Activated CD4-positive, alpha-beta T cell treated with anti-CD3 and anti-CD28 coated beads, Interleukin-2, amount 10 ng/mL, durations not matched to agents 7 days and 5 days (primary cell): Measurements from ENCODE around the gene FAM78A. TPM values are rescaled to one million over a fixed set of nuclear protein-coding genes. Genes with fewer than 3 reads are reported as not detected.

Source experiments
- CTCF ChIA-PET: fragments of 350-600 bp; sonication (Branson Sonifier 250); formaldehyde crosslinking; loops from one replicate; lab custom pipeline; 2021; ENCODE audit warnings: antibody characterized with exemption; lab: Charles Lee
- POLR2A ChIA-PET: fragments of 350-600 bp; sonication (Branson Sonifier 250); formaldehyde crosslinking; loops from one replicate; lab custom pipeline; 2021; ENCODE audit warnings: antibody characterized with exemption; lab: Charles Lee
- DNase-seq: peaks from one replicate; pipeline ENCODE4 v3.0.0-alpha.2; 2020
- H3K27ac Mint-ChIP-seq: one replicate; pipeline ENCODE4 v1.8.0; 2021; ENCODE audit warnings: mild to moderate bottlenecking, moderate library complexity, mixed read lengths
- H3K27me3 Mint-ChIP-seq: one replicate; pipeline ENCODE4 v1.8.0; 2021; ENCODE audit warnings: mixed read lengths
- H3K36me3 Mint-ChIP-seq: one replicate; pipeline ENCODE4 v1.8.0; 2021; ENCODE audit warnings: low read depth, mixed read lengths
- H3K4me1 Mint-ChIP-seq: one replicate; pipeline ENCODE4 v1.8.0; 2021; ENCODE audit warnings: mixed read lengths
- H3K4me3 Mint-ChIP-seq: one replicate; pipeline ENCODE4 v1.8.0; 2021; ENCODE audit warnings: mild to moderate bottlenecking, moderate library complexity, mixed read lengths
- H3K9me3 Mint-ChIP-seq: one replicate; pipeline ENCODE4 v1.8.0; 2021; ENCODE audit warnings: mixed read lengths
- total RNA-seq, 2 experiments: library from RNA; stranded (reverse); gene quantifications; one replicate each; pipeline ENCODE4 v1.2.3, GENCODE V29; 2021

Gene FAM78A
- total RNA-seq, 2 experiments from 2014 or later = 118 to 128 TPM

DNA sequence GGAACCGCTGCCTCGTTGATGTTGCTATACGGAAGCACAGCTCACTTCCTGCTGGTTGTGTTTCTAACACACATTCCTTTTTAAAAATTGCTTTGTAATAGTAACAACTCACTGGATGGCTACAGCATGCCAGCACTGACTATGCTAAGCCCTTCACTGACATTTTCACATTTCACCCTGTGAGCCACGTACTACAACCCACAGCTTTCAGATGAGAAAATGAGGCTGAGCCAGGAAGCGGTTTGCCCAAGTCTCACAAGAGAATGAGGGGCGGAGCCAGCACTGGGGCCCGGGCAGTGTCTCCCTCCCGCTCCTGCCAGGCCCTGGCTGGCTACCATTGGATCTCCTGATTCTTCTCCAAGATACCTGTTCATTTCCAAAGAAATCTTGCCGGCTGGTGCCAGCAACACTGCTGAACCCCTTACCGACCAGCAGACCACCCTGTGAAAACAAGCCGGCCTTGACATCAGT, 38.3 kb downstream of the FAM78A start:
- peak; percentile 92 for DNase-seq
- H3K9me3 Mint-ChIP-seq = peaks cover 2% of the 10 kb centered on the region
- H3K4me1 Mint-ChIP-seq = peaks cover 52% of the 10 kb centered on the region
- POLR2A ChIA-PET = interaction anchor here (0.8 to 2.0 kb wide), 4 partner anchors 14 to 36 kb away, joined by 3 to 9 read pairs (median 5); no protein-coding TSS in a partner anchor
- peaks cover 31% of the 10 kb centered on the region for H3K36me3 Mint-ChIP-seq
- peak overlapping the region; percentile 93 for H3K27ac Mint-ChIP-seq
- CTCF ChIA-PET = interaction anchor here (1.0 to 2.4 kb wide), 2 partner anchors 10 to 14 kb away, joined by 3 to 10 read pairs; no protein-coding TSS in a partner anchor
- no peaks in the 10 kb centered on the region for H3K27me3 Mint-ChIP-seq
- peak overlapping the region; percentile 60 for H3K4me3 Mint-ChIP-seq

GRCh38 chr9:131237291-131237690, 39.0 kb downstream of the FAM78A start:
- CTCF ChIA-PET = interaction anchor here (1.0 to 2.4 kb wide), 2 partner anchors 11 to 15 kb away, joined by 3 to 10 read pairs; no protein-coding TSS in a partner anchor
- Mint-ChIP-seq H3K4me3 (peak overlapping the region; percentile 60), H3K9me3 (no peaks in the 10 kb centered on the region), H3K4me1 (peaks cover 52% of the 10 kb centered on the region), H3K27ac (peak overlapping the region; percentile 93), H3K36me3 (peaks cover 29% of the 10 kb centered on the region), H3K27me3 (no peaks in the 10 kb centered on the region)
- POLR2A ChIA-PET = interaction anchor here (0.8 to 2.0 kb wide), 3 partner anchors 15 to 37 kb away, joined by 3 to 9 read pairs (median 5); no protein-coding TSS in a partner anchor
- no peak for DNase-seq

- peaks cover 52% of the 10 kb centered on the region for H3K4me1 Mint-ChIP-seq
- ChIA-PET POLR2A (no interaction called here), CTCF (interaction anchor here (1.4 kb wide), 1 partner anchor 53 kb away, joined by 3 read pairs; the partner anchor contains the start of gene PLPP7)
Observed at GRCh38 chr9:131236761-131237160, 39.5 kb downstream of the FAM78A start.

DNA sequence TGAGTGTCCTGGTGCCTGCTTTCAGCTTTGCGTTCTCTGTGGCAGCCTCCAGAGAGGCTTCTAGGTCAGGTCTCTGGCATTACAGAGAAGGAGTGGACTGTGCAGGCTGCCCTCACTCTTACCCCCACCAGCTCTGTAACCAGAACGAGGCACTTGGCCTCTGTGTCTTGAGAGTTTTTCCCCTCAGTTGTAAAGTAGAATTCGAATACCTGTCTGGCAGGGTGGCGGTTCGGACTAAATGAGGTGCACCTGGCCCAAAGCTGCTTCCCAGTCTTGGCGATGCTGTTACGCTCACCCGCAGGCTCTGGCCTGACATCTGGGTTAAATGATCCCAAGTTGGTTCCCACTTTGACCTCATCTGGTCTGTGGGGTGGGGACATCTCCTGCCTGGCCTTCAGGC, 40.1 kb downstream of the FAM78A start:
- ChIA-PET POLR2A (no interaction called here), CTCF (interaction anchor here (1.0 to 1.4 kb wide), 2 partner anchors 54 to 55 kb away, joined by 3 read pairs; partner anchors contain the start of gene PLPP7)
- H3K27ac Mint-ChIP-seq = no peak overlapping the region
- H3K9me3 Mint-ChIP-seq = no peaks in the 10 kb centered on the region
- DNase-seq = no peak
- peaks cover 51% of the 10 kb centered on the region for H3K4me1 Mint-ChIP-seq
- H3K27me3 Mint-ChIP-seq = no peaks in the 10 kb centered on the region
- H3K4me3 Mint-ChIP-seq = no peak overlapping the region
- H3K36me3 Mint-ChIP-seq = peaks cover 35% of the 10 kb centered on the region

More at GRCh38 chr9:131236761-131237160, 39.5 kb downstream of the FAM78A start:
- Mint-ChIP-seq H3K9me3 (no peaks in the 10 kb centered on the region), H3K36me3 (peaks cover 32% of the 10 kb centered on the region), H3K4me3 (no peak overlapping the region), H3K27ac (peak overlapping the region; percentile 93), H3K27me3 (no peaks in the 10 kb centered on the region)
- DNase-seq = no peak

DNA sequence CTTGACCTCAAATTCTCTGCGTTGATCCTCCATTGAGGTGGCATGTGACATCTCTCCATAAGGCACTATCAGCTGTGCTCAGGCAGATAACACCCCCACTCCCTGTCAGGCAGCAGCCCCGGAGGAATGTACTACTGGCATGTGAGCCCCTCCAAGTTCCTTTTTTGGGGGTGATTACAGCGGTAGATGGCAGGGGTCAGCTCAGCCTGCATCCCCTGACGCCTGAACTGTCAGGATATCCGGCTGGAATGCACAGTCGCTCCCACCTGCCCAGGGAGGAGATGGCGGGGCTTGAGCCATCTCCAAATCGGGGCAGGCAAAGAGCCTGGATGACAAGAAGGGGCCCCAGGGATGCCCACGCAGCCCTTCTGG, 40.8 kb downstream of the FAM78A start:
- POLR2A ChIA-PET = no interaction called here
- CTCF ChIA-PET = interaction anchor here (1.0 to 1.4 kb wide), 3 partner anchors 54 to 101 kb away, joined by 3 read pairs; partner anchors contain the start of gene PLPP7
- Mint-ChIP-seq H3K4me3 (no peak overlapping the region), H3K27ac (no peak overlapping the region), H3K4me1 (peaks cover 51% of the 10 kb centered on the region), H3K36me3 (peaks cover 39% of the 10 kb centered on the region), H3K9me3 (no peaks in the 10 kb centered on the region), H3K27me3 (no peaks in the 10 kb centered on the region)
- no peak for DNase-seq

DNA sequence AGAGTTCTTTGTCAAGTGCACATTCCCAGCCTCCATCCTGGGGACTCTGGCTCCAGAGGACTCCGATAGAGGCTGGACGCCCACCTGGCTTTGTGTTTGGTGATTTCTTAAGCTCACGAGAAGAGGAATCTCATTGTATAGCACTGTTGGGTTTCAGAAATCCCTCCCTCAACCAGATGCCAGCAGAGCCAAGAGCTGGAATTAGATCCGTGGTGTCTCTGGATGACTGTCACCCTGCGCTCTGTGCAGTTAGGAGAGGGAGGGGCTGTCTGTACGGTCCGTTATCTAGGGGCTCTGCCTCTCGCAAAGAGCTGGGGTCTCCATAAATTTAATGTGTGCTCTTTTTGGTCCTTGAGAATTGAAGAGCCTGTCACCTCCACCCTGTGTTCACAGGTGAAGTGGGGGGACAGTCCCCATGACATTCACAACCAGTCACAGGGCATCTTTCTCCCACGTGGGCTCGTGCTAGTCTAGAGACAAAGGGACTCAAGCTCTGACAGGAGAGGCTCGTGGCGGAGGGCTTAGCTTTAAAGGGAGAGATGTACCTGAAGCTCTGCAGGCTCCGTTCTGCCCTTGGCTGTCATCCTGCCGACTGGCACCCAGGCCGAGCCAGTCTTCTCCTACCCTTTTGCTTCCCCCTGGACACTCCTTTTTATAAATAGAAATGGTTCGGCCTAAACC, 41.4 kb downstream of the FAM78A start:
- H3K4me3 Mint-ChIP-seq = no peak overlapping the region
- H3K36me3 Mint-ChIP-seq = peaks cover 43% of the 10 kb centered on the region
- H3K27me3 Mint-ChIP-seq = no peaks in the 10 kb centered on the region
- ChIA-PET CTCF (interaction anchor here (1.1 kb wide), 1 partner anchor 102 kb away, joined by 3 read pairs; no protein-coding TSS in a partner anchor), POLR2A (no interaction called here)
- peaks cover 48% of the 10 kb centered on the region for H3K4me1 Mint-ChIP-seq
- DNase-seq = no peak
- H3K9me3 Mint-ChIP-seq = no peaks in the 10 kb centered on the region
- peak overlapping the region; percentile 60 for H3K27ac Mint-ChIP-seq

- Mint-ChIP-seq H3K27ac (peak overlapping the region; percentile 80), H3K36me3 (peaks cover 47% of the 10 kb centered on the region), H3K27me3 (no peaks in the 10 kb centered on the region), H3K4me1 (peaks cover 43% of the 10 kb centered on the region), H3K4me3 (no peak overlapping the region), H3K9me3 (no peaks in the 10 kb centered on the region)
- POLR2A ChIA-PET = no interaction called here
- CTCF ChIA-PET = interaction anchor here (1.0 kb wide), 1 partner anchor 34 kb away, joined by 4 read pairs; no protein-coding TSS in a partner anchor
- no peak for DNase-seq
Observed at GRCh38 chr9:131233995-131234394, 42.3 kb downstream of the FAM78A start.

DNA sequence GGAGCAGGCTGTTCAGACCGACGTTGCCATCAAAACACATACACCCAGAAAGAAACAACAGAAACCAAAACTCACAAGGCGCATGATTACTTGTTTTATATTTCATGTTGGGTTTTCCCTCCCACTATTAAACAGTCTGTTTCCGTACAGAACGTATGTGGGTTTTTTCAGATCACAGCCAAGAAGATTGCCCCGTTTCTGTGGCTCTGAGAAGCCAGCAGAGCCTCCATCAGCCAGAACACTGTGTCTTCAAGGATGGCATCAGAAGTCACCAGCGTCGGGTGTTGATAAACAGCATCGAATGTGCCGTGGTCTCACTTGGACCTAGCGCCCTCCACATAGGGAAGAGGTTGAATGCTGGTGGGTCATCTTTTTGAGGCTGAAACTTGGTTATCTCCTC, 42.8 kb downstream of the FAM78A start:
- H3K36me3 Mint-ChIP-seq = peaks cover 50% of the 10 kb centered on the region
- H3K4me1 Mint-ChIP-seq = peaks cover 39% of the 10 kb centered on the region
- H3K27me3 Mint-ChIP-seq = no peaks in the 10 kb centered on the region
- ChIA-PET CTCF (interaction anchor here (1.0 kb wide), 1 partner anchor 34 kb away, joined by 4 read pairs; no protein-coding TSS in a partner anchor), POLR2A (no interaction called here)
- peak overlapping the region; percentile 31 for H3K4me3 Mint-ChIP-seq
- H3K9me3 Mint-ChIP-seq = no peaks in the 10 kb centered on the region
- no peak for DNase-seq
- H3K27ac Mint-ChIP-seq = peak overlapping the region; percentile 80

GRCh38 chr9:131228988-131229387, 47.3 kb downstream of the FAM78A start:
- peak overlapping the region; percentile 9 for H3K27ac Mint-ChIP-seq
- CTCF ChIA-PET = no interaction called here
- H3K36me3 Mint-ChIP-seq = peaks cover 41% of the 10 kb centered on the region

DNA sequence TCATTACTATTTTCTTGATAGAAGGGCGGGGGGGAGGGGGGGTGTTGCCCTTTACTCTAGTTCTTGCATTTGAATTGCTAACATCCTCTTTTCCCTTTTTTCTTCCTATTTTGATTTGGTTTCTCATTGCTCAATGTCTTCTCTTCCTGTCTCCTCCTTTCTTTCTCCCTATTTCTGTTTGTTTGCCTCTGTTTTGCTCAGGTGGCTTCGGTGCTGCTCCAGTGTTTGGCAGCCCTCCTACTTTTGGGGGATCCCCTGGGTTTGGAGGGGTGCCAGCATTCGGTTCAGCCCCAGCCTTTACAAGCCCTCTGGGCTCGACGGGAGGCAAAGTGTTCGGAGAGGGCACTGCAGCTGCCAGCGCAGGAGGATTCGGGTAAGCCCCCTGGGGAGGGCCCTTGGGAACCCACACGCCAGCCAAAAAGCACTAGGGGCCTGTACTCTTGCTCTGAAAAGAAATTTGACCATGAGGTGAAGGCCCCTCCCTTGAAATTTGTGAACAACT, 48.3 kb downstream of the FAM78A start:
- H3K27me3 Mint-ChIP-seq = no peaks in the 10 kb centered on the region
- peaks cover 35% of the 10 kb centered on the region for H3K36me3 Mint-ChIP-seq
- H3K4me3 Mint-ChIP-seq = no peak overlapping the region
- peaks cover 9% of the 10 kb centered on the region for H3K4me1 Mint-ChIP-seq
- no peak overlapping the region for H3K27ac Mint-ChIP-seq
- ChIA-PET POLR2A (no interaction called here), CTCF (no interaction called here)
- DNase-seq = no peak
- H3K9me3 Mint-ChIP-seq = no peaks in the 10 kb centered on the region

More at GRCh38 chr9:131228988-131229387, 47.3 kb downstream of the FAM78A start:
- POLR2A ChIA-PET = no interaction called here
- Mint-ChIP-seq H3K27me3 (no peaks in the 10 kb centered on the region), H3K9me3 (no peaks in the 10 kb centered on the region), H3K4me3 (no peak overlapping the region), H3K4me1 (peaks cover 17% of the 10 kb centered on the region)
- DNase-seq = no peak

- Mint-ChIP-seq H3K27ac (no peak overlapping the region), H3K9me3 (no peaks in the 10 kb centered on the region), H3K4me3 (no peak overlapping the region), H3K4me1 (peaks cover 9% of the 10 kb centered on the region), H3K27me3 (no peaks in the 10 kb centered on the region), H3K36me3 (peaks cover 35% of the 10 kb centered on the region)
- DNase-seq = no peak
- CTCF ChIA-PET = no interaction called here
- POLR2A ChIA-PET = no interaction called here
Observed at GRCh38 chr9:131227112-131227958, 49.0 kb downstream of the FAM78A start.

- peaks cover 9% of the 10 kb centered on the region for H3K4me1 Mint-ChIP-seq
- CTCF ChIA-PET = no interaction called here
- peaks cover 32% of the 10 kb centered on the region for H3K36me3 Mint-ChIP-seq
- no peaks in the 10 kb centered on the region for H3K27me3 Mint-ChIP-seq
- POLR2A ChIA-PET = no interaction called here
- DNase-seq = no peak
- no peak overlapping the region for H3K4me3 Mint-ChIP-seq
- H3K27ac Mint-ChIP-seq = no peak overlapping the region
- H3K9me3 Mint-ChIP-seq = no peaks in the 10 kb centered on the region
Observed at GRCh38 chr9:131226226-131226625, 50.1 kb downstream of the FAM78A start.
